GM19238 (cell line): ENCODE results near the gene ABCB11.
"Not testable (repeated sequence)": the region's sequence is repeated elsewhere in the genome, so short reads cannot be mapped to it uniquely, and the experiment has no call there.

Source experiments
- DNase-seq: peaks from one replicate; pipeline ENCODE4 v3.0.0; 2011; ENCODE audit warnings: low spot score; ENCODE audit not compliant: insufficient read length

ABCB11 gene

GRCh38 chr2:169046440-169047151 is 15.5 kb upstream of the ABCB11 start:
- no peak for DNase-seq

GRCh38 chr2:169042856-169043255 is 11.7 kb upstream of the ABCB11 start:
- DNase-seq = no peak

- no peak for DNase-seq
These were observed 10.5 kb upstream of the ABCB11 start for GRCh38 chr2:169041594-169041993.

GRCh38 chr2:169039702-169040101 is 8.6 kb upstream of the ABCB11 start:
- DNase-seq = no peak

GRCh38 chr2:169038338-169038757 is 7.2 kb upstream of the ABCB11 start:
- DNase-seq = peak; percentile 5

GRCh38 chr2:169036736-169037440 is 5.8 kb upstream of the ABCB11 start:
- DNase-seq = no peak

GRCh38 chr2:169035887-169036286 is 4.8 kb upstream of the ABCB11 start:
- DNase-seq = no peak

- DNase-seq = no peak
These were observed 3.9 kb upstream of the ABCB11 start for GRCh38 chr2:169034984-169035544.

GRCh38 chr2:169034256-169034655 is 3.1 kb upstream of the ABCB11 start:
- no peak for DNase-seq

- no peak for DNase-seq
These were observed 1.8 kb downstream of the ABCB11 start for GRCh38 chr2:169029341-169029740.

- DNase-seq = no peak
These were observed 3.9 kb downstream of the ABCB11 start for GRCh38 chr2:169027234-169027633.

GRCh38 chr2:169026056-169026455 is 5.1 kb downstream of the ABCB11 start:
- no peak for DNase-seq

- DNase-seq = no peak
These were observed 8.0 kb downstream of the ABCB11 start for GRCh38 chr2:169023161-169023560.

- no peak for DNase-seq
These were observed 12.7 kb downstream of the ABCB11 start for GRCh38 chr2:169018390-169018789.

- DNase-seq = no peak
These were observed 15.2 kb downstream of the ABCB11 start for GRCh38 chr2:169015943-169016342.

GRCh38 chr2:169014780-169015179 is 16.3 kb downstream of the ABCB11 start:
- DNase-seq = no peak

- DNase-seq = no peak
These were observed 17.5 kb downstream of the ABCB11 start for GRCh38 chr2:169013628-169014026.

GRCh38 chr2:169012812-169013627 is 18.1 kb downstream of the ABCB11 start:
- DNase-seq = no peak

- not testable (repeated sequence) for DNase-seq
These were observed 18.8 kb downstream of the ABCB11 start for GRCh38 chr2:169012191-169012792.

GRCh38 chr2:169011698-169012097 is 19.4 kb downstream of the ABCB11 start:
- no peak for DNase-seq
